Measurements from ENCODE around the gene FAM234B.
"Not testable (repeated sequence)": the region's sequence is repeated elsewhere in the genome, so short reads cannot be mapped to it uniquely, and the experiment has no call there.

Gene FAM234B

GRCh38 chr12:13022851-13023271 lies 21.3 kb upstream of the FAM234B start:
- H3K27ac ChIP-seq = no peak overlapping the region
- no peak for DNase-seq (ENCODE audit: low read depth, low spot score)

- H3K27ac ChIP-seq = no peak overlapping the region
- no peak for DNase-seq (ENCODE audit: low read depth, low spot score)
These were observed 20.2 kb upstream of the FAM234B start for GRCh38 chr12:13023811-13024530.

DNA sequence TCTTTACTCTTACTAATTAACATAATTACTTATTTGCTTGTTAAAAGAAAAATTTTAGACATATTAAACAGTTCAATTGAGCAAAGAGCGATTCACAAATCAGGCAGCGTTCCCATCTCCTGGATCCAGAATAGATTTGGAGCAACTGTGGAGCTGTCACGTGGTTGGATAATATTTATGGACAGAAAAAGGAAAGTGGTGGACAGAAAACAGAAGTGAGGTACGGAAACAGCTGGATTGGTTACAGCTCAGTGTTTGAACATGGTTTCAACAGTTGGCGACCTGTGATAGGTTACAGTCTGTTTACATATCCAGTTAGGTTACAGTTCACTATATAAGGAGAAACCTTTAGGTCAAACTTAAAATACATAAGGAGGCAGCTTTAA lies 19.7 kb upstream of the FAM234B start:
- DNase-seq (ENCODE audit: low read depth, low spot score) = no peak
- no peak overlapping the region for H3K27ac ChIP-seq

DNA sequence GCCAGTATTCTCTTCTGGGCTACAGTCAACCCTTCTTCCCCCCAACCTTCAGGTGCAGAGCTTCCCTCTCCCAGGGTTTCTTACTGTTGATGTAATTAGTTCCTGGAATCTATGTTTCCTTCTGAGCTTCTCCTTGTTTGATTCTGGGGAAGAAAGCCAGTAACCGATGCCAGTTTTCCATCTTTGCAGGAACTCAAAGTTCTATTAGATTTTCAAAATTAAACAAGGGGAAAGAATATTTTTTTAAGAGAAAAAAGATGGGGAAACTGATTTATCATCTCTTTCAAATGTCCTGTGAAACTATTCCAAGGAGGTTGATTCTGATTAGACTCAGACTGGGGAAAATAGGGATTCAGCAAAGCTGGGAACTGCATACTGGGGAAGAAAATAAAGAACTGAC lies 17.9 kb upstream of the FAM234B start:
- H3K27ac ChIP-seq = no peak overlapping the region
- DNase-seq (ENCODE audit: low read depth, low spot score) = no peak

DNA sequence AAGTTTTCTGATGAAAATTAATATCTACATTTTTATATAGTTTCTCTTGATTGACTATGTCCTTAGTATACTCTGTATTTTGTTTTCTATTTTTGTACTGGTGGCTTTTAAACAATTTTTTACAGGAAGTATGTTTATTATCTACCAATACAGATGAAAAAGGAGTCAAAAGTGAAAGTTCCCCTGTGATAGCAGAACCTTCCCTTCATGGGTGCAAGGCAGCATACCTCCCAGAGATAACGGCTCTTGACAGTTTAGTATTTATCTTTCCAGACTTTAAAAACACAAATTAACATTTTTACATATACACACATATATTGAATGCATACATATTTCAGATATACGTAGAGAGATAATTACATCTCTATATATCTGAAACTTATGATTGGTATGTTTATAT lies 17.1 kb upstream of the FAM234B start:
- DNase-seq (ENCODE audit: low read depth, low spot score) = no peak
- H3K27ac ChIP-seq = no peak overlapping the region

DNA sequence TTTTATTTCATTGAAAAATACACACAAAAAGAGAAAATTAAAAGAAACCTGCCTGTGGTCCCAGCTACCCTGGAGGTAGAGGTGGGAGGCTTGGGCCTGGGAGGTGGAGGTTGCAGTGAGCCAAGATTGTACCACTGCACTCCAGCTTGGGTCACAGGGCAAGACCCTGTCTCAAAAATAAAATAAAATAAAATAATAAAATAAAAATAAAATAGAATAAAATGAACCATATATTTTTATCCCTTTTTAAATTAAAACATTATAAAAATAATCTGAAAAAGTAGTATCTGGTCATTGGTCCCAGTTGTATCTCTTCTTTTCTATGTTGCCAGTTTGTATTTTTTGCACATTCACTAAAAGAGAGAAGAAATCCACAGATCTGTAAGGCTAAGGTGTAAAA lies 16.7 kb upstream of the FAM234B start:
- no peak for DNase-seq (ENCODE audit: low read depth, low spot score)
- no peak overlapping the region for H3K27ac ChIP-seq

DNA sequence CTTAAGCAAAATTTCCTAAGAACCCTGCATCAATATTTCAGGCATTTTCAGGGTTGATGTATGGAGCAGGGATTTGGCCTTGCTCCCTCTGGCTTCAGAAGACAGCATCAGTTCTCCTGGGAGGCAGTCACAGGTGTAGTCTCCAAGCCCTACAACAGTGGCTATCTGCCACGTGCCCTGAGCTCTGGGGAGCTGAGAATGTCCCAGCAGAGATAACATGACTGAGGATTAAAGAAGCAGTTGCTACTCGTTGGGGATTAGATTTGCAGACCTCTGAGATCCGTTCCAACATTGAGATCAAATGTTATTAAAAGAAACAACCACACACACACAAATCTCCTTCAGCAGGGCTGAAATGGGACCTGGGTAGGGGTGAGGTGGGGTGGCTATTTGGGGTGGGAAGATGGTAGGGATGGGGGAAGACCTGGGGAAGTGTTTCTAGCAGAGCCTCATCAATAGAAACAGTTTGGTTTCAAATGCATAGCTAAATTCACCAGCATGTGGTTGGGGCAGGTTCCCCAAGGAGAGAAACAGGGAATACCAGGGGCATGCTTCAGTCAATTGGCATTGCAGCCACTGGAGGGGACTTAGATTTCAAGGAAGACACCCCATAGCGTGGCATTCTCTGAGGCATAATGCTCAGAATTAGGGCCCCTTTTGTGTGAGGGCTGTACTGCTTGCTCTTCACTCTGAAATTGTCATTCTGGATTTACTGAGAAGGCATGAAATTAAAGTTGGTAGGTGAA lies 15.2 kb upstream of the FAM234B start:
- DNase-seq (ENCODE audit: low read depth, low spot score) = no peak
- H3K27ac ChIP-seq = no peak overlapping the region

- no peak overlapping the region for H3K27ac ChIP-seq
- no peak for DNase-seq (ENCODE audit: low read depth, low spot score)
These were observed 13.5 kb upstream of the FAM234B start for GRCh38 chr12:13030541-13031291.

- H3K27ac ChIP-seq = no peak overlapping the region
- no peak for DNase-seq (ENCODE audit: low read depth, low spot score)
These were observed 12.0 kb upstream of the FAM234B start for GRCh38 chr12:13032164-13032563.

DNA sequence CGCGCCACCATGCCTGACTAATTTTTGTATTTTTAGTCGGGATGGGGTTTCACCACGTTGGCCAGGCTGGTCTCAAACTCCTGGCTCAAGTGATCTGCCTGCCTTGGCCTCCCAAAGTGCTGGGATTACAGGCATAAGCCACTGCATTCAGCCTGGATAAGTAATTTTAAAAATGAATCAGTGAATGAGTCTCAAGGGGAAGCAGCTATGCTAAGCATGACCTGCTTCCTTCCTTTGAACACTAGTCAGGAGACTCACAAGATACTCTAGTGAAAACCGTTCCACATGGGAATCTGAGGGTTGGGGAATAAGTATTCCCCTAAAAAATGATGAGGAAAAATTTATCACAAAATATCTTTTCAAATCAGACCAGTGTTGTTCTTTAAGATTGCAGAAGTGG lies 10.7 kb upstream of the FAM234B start:
- no peak for DNase-seq (ENCODE audit: low read depth, low spot score)
- no peak overlapping the region for H3K27ac ChIP-seq

GRCh38 chr12:13035335-13035734 lies 8.8 kb upstream of the FAM234B start:
- not testable (repeated sequence) for H3K27ac ChIP-seq; DNase-seq (ENCODE audit: low read depth, low spot score)

DNA sequence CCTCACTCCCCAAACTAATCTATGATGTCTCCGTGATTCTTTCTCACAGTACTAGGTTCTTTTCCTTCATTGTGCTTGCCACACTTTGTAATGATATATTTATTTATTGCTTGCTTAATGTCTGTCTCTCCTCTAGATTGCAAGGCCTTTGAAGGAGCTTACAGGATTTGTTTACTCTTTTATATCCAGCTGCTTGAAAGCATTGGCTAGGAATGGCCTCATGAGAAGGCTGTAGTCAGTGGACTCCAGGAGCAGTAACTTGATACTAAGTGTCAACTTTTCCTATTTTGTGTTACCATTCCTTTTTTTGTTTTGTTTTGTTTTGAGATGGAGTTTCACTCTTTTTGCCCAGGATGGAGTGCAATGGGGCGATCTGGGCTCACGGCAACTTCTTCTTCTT lies 7.3 kb upstream of the FAM234B start:
- no peak for DNase-seq (ENCODE audit: low read depth, low spot score)

DNA sequence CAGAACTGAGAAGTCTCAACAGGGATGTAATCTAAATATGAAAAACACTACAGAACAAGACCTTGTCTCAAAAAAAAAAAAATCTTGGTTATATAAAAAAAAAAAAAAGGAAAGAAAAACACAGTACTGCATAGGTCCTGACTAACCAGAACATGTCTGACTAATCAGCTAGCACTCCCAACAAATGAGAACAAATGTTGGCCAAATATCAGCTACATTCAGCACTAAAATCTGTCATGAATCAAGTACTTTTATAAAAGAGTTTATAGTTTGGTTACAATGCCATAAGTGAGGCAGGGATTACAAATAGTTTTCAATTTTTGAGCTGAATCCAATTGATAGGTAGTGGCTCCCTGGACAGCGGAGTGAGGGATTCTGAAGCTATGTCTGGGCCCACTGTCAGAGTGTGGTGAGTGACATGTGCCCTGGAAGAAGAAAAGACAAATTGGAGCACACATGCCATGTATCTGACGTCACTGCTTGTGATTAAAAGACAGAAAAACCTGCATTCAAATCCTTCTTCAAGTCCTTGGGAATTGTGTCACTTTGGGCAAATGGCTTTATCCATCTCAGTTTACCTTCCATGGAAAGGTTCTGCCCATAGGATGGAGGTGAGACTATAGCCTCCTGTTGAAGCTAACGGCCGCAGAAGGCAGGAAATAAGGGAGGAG lies 5.6 kb upstream of the FAM234B start:
- no peak overlapping the region for H3K27ac ChIP-seq
- no peak for DNase-seq (ENCODE audit: low read depth, low spot score)

More for the DNA sequence above, 7.3 kb upstream of the FAM234B start:
- no peak overlapping the region for H3K27ac ChIP-seq

GRCh38 chr12:13039328-13039956 lies 4.7 kb upstream of the FAM234B start:
- H3K27ac ChIP-seq = no peak overlapping the region
- DNase-seq (ENCODE audit: low read depth, low spot score) = no peak

DNA sequence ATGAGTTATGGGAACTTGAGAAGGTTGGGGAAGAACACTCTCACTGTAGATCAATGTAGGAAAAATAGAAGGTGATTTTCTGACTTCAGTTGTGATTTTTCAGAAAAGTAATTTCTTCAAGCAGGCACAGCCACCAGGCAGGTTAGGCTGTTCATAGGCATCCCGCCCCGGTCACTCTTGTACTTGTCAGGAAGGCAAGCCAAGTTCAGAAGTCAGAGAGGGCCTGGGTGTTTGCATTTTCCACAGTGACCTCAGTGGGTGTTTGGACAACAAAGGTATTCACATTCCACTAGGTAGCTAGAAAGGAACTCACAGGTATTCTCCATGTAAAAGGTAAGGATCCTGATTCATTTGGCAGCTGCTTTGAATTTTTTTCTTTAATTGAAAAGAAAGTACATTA lies 3.0 kb upstream of the FAM234B start:
- no peak for DNase-seq (ENCODE audit: low read depth, low spot score)
- H3K27ac ChIP-seq = no peak overlapping the region

DNA sequence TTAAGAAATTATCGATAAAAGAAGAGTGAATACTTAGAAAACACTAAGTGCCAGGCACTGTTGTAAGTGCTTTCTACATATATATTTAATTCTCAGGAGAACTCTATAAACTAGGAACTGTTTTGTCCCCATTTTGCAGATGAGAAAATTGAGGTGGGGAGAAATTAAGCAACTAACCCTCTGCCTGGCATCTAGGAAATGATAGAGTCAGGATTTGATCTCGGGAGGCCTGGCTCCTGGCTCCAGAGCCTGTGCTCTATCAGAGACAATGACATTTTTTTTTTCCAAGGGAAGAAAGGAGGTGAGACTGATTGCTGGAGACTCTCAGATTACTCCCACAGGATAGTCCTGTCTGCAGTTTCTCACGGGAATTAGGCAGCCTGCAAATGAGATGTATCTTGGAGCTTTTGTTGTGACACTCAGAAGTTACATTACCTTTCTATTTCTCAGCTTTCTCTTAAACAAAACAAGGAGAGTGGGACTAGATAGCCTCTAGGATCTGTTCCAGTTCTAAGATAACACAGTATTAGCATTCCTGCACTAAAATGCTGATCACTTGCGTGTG lies 1.4 kb upstream of the FAM234B start:
- no peak for DNase-seq (ENCODE audit: low read depth, low spot score)
- no peak overlapping the region for H3K27ac ChIP-seq

- H3K27ac ChIP-seq = no peak overlapping the region
These were observed 722 bp downstream of the FAM234B start for GRCh38 chr12:13044906-13045299.

DNA sequence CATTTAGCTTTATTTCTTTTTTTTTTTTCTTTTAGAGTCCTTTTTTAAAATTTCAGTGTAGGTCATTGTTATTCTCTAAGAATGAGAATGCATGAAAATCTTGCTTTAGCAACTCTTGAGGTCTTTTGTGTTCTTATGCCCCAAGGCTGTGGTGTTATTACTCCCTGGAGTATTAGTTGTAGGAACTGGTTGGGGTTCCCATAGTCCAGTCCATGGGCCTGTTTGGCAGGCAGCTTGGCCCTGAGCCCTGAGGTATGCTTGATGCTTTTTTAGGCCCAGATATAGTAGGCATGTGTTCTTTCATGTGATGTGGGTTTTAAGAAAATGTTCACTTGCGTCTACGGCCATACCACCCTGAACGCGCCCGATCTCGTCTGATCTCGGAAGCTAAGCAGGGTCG lies 1.6 kb downstream of the FAM234B start:
- no peak overlapping the region for H3K27ac ChIP-seq
- DNase-seq (ENCODE audit: low read depth, low spot score) = no peak

More at GRCh38 chr12:13044906-13045299, 722 bp downstream of the FAM234B start:
- DNase-seq (ENCODE audit: low read depth, low spot score) = no peak

GRCh38 chr12:13046964-13047363 lies 2.8 kb downstream of the FAM234B start:
- H3K27ac ChIP-seq = no peak overlapping the region
- no peak for DNase-seq (ENCODE audit: low read depth, low spot score)

DNA sequence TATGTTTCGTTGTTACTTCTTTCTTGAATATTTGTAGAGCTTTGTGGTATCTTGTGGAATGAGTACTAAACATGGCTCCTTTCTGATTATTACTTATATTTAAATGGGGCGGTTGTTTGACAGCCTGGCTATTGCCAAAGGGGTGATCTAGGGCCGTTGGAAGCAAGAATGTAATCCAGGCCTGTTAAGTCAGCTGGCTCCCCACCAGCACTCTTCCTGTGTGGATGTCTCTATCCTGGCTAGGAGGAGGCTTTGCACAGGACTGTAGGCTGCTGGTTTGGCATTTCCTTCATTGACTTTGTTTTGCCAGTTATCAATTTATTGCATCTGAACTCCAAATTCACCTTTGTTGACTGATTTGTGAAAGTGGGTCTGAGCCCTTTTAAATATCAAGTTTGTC lies 5.6 kb downstream of the FAM234B start:
- DNase-seq (ENCODE audit: low read depth, low spot score) = no peak

More for the DNA sequence above, 5.6 kb downstream of the FAM234B start:
- H3K27ac ChIP-seq = no peak overlapping the region
